H9 (cell line): ENCODE results near the gene GFOD2. TPM values are rescaled to one million over a fixed set of nuclear protein-coding genes. Genes with fewer than 3 reads are reported as not detected.

Source experiments
- DNase-seq: peaks from one replicate; pipeline ENCODE4 v3.0.0-alpha.2; 2017
- H2AFZ ChIP-seq: one replicate; pipeline ENCODE4 v1.6.1; 2013; ENCODE audit warnings: mild to moderate bottlenecking, low read length, control low read depth, moderate library complexity
- H2AK5ac ChIP-seq: 2 replicates; pipeline ENCODE4 v1.6.1; 2013; ENCODE audit warnings: low read length, control low read depth, mixed read lengths; ENCODE audit not compliant: insufficient read length
- H2BK120ac ChIP-seq: one replicate; pipeline ENCODE4 v1.6.1; 2013; ENCODE audit warnings: low read depth, mild to moderate bottlenecking, low read length, control low read depth, inconsistent platforms; ENCODE audit not compliant: poor library complexity, severe bottlenecking
- H2BK12ac ChIP-seq: 2 replicates; pipeline ENCODE4 v1.6.1; 2013; ENCODE audit warnings: low read length, control low read depth, mixed read lengths, low read depth; ENCODE audit not compliant: insufficient read length
- H2BK15ac ChIP-seq: 2 replicates; pipeline ENCODE4 v1.6.1; 2013; ENCODE audit warnings: low read depth, low read length, control low read depth
- H2BK20ac ChIP-seq: one replicate; pipeline ENCODE4 v1.6.1; 2013; ENCODE audit warnings: low read depth, mild to moderate bottlenecking, low read length, control low read depth, inconsistent platforms; ENCODE audit not compliant: poor library complexity, severe bottlenecking
- H2BK5ac ChIP-seq: 2 replicates; pipeline ENCODE4 v1.6.1; 2013; ENCODE audit warnings: low read length, control low read depth, mixed read lengths; ENCODE audit not compliant: insufficient read length
- H3K14ac ChIP-seq: 2 replicates; pipeline ENCODE4 v1.6.1; 2013; ENCODE audit warnings: low read length, control low read depth; ENCODE audit not compliant: insufficient read depth
- H3K18ac ChIP-seq: 2 replicates; pipeline ENCODE4 v1.6.1; 2013; ENCODE audit warnings: low read depth, mild to moderate bottlenecking, mixed read lengths, low read length, control low read depth; ENCODE audit not compliant: insufficient read length
- H3K23ac ChIP-seq: 2 replicates; pipeline ENCODE4 v1.6.1; 2013; ENCODE audit warnings: low read length, control low read depth, mixed read lengths, low read depth; ENCODE audit not compliant: insufficient read length
- H3K23me2 ChIP-seq: 2 replicates; pipeline ENCODE4 v1.6.1; 2013; ENCODE audit warnings: low read depth, mild to moderate bottlenecking, mixed read lengths, low read length, control low read depth; ENCODE audit not compliant: insufficient read length, poor library complexity, severe bottlenecking
- H3K27ac ChIP-seq: 2 replicates; pipeline ENCODE4 v1.5.1; 2013; ENCODE audit warnings: low read length, control low read depth, mixed read lengths, low read depth; ENCODE audit not compliant: insufficient read length
- H3K27me3 ChIP-seq: 2 replicates; pipeline ENCODE4 v1.6.1; 2013; ENCODE audit warnings: low read length, control low read depth, inconsistent platforms; ENCODE audit not compliant: insufficient read depth
- H3K4ac ChIP-seq: 2 replicates; pipeline ENCODE4 v1.6.1; 2013; ENCODE audit warnings: low read depth, mild to moderate bottlenecking, control low read depth, inconsistent platforms, low read length, moderate library complexity
- H3K4me1 ChIP-seq: 2 replicates; pipeline ENCODE4 v1.6.1; 2013; ENCODE audit warnings: low read length, control low read depth, inconsistent platforms; ENCODE audit not compliant: insufficient read depth
- H3K4me2 ChIP-seq: 2 replicates; pipeline ENCODE4 v1.6.1; 2013; ENCODE audit warnings: low read length, control low read depth, mixed read lengths; ENCODE audit not compliant: insufficient read length, insufficient read depth
- H3K56ac ChIP-seq: 2 replicates; pipeline ENCODE4 v1.6.1; 2013; ENCODE audit warnings: low read depth, mild to moderate bottlenecking, mixed read lengths, low read length, control low read depth; ENCODE audit not compliant: insufficient read length
- H3K79me1 ChIP-seq: 2 replicates; pipeline ENCODE4 v1.6.1; 2013; ENCODE audit warnings: low read depth, mild to moderate bottlenecking, moderate library complexity, low read length, control low read depth, inconsistent platforms; ENCODE audit not compliant: insufficient read depth, poor library complexity, severe bottlenecking
- H3K79me2 ChIP-seq: 2 replicates; pipeline ENCODE4 v1.6.1; 2013; ENCODE audit warnings: low read length, control low read depth, inconsistent platforms; ENCODE audit not compliant: insufficient read depth
- H3K9ac ChIP-seq: 2 replicates; pipeline ENCODE4 v1.6.1; 2013; ENCODE audit warnings: low read length, control low read depth, mixed read lengths; ENCODE audit not compliant: insufficient read length; ENCODE audit errors: extremely low read depth
- H3K9me3 ChIP-seq: one replicate; pipeline ENCODE4 v1.6.1; 2013; ENCODE audit warnings: low read depth, low read length, inconsistent platforms; ENCODE audit not compliant: control insufficient read depth
- H3T11ph ChIP-seq: one replicate; pipeline ENCODE4 v1.6.1; 2013; ENCODE audit warnings: mild to moderate bottlenecking, low read length, control low read depth, inconsistent platforms
- H4K20me1 ChIP-seq: one replicate; pipeline ENCODE4 v1.6.1; 2013; ENCODE audit not compliant: control insufficient read depth, insufficient read length, insufficient read depth
- H4K5ac ChIP-seq: 2 replicates; pipeline ENCODE4 v1.6.1; 2013; ENCODE audit warnings: low read depth, mild to moderate bottlenecking, mixed read lengths, low read length, control low read depth; ENCODE audit not compliant: insufficient read length
- H4K8ac ChIP-seq: replicated peaks from 2 replicates; pipeline ENCODE4 v1.6.1; 2013; ENCODE audit warnings: low read length, control low read depth, mixed read lengths, low read depth; ENCODE audit not compliant: insufficient read length
- H4K91ac ChIP-seq: 2 replicates; pipeline ENCODE4 v1.6.1; 2013; ENCODE audit warnings: low read depth, mild to moderate bottlenecking, moderate library complexity, mixed read lengths, low read length, control low read depth; ENCODE audit not compliant: insufficient read length
- H3K27ac Mint-ChIP-seq, 3 experiments: 2 replicates in 2 of 3; 3 replicates in 1 of 3; pipeline ENCODE4 v1.8.0; 2020 to 2021; ENCODE audit warnings: mixed read lengths in 3 of 3, mild to moderate bottlenecking in 1 of 3, moderate library complexity in 1 of 3
- H3K27me3 Mint-ChIP-seq: 2 replicates; pipeline ENCODE4 v1.8.0; 2021; ENCODE audit warnings: low read depth, mild to moderate bottlenecking, moderate library complexity, mixed read lengths
- H3K36me3 Mint-ChIP-seq, 3 experiments: 2 replicates in 2 of 3; 3 replicates in 1 of 3; pipeline ENCODE4 v1.8.0; 2020 to 2021; ENCODE audit warnings: low read depth in 3 of 3, mixed read lengths in 3 of 3; ENCODE audit not compliant: insufficient read depth in 1 of 3
- H3K4me1 Mint-ChIP-seq, 2 experiments: 2 replicates each; pipeline ENCODE4 v1.8.0; 2020; ENCODE audit warnings: mixed read lengths in 2 of 2
- H3K4me3 Mint-ChIP-seq, 2 experiments: 2 replicates in 1 of 2; 3 replicates in 1 of 2; pipeline ENCODE4 v1.8.0; 2020 to 2021; ENCODE audit warnings: mild to moderate bottlenecking in 2 of 2, mixed read lengths in 2 of 2, moderate library complexity in 1 of 2
- H3K9me3 Mint-ChIP-seq, 2 experiments: 2 replicates in 1 of 2; 3 replicates in 1 of 2; pipeline ENCODE4 v1.8.0; 2020; ENCODE audit warnings: mild to moderate bottlenecking in 2 of 2, mixed read lengths in 2 of 2, moderate library complexity in 1 of 2
- WGBS: extraction: QIAGEN DNeasy Blood & Tissue Kit; methylation state at CpG from one replicate; pipeline ENCODE4 v1.1.7; 2013; ENCODE audit warnings: missing lambda C conversion rate, low lambda C conversion rate, mixed read lengths; ENCODE audit not compliant: insufficient read length; ENCODE audit errors: extremely low coverage; 5-methylcytosine and 5-hydroxymethylcytosine counted together
- total RNA-seq: library from RNA; stranded (reverse); gene quantifications from 2 replicates; pipeline ENCODE4 v1.2.1, GENCODE V29; 2021
- TF ChIP-seq, protein P1 (sequence below): fragments of 200-600 bp; sonication (generic); conservative IDR thresholded peaks from 3 replicates; pipeline ENCODE4 v1.8.0; 2021; ENCODE audit warnings: antibody characterized with exemption, mild to moderate bottlenecking

Gene GFOD2
- total RNA-seq, 1 experiment from 2014 or later = 21.8 TPM

- H3K27ac Mint-ChIP-seq = peak overlapping the region in 2 of 3 experiments; percentile 95 to 97; a peak in 4 of 7 replicates
- Histone ChIP-seq H2BK15ac (no peak overlapping the region), H3K79me1 (no peaks in the 10 kb centered on the region), H3K27me3 (no peaks in the 10 kb centered on the region), H4K8ac (no peak overlapping the region), H3K23ac (no peak overlapping the region), H3K14ac (peak overlapping the region; percentile 58), H2BK12ac (no peak overlapping the region), H3K56ac (no peak overlapping the region), H3K9me3 (no peaks in the 10 kb centered on the region), H4K5ac (peak overlapping the region; percentile 92), H3K27ac (no peak overlapping the region), H3K9ac (peak overlapping the region; percentile 93), H2BK120ac (no peak overlapping the region), H2AFZ (no peak overlapping the region), H3K18ac (peak overlapping the region; percentile 62), H3K4ac (no peak overlapping the region), H2BK5ac (no peak overlapping the region), H4K91ac (no peak overlapping the region), H3T11ph (no peak overlapping the region), H3K4me1 (peaks cover 2% of the 10 kb centered on the region; the same call in 1 of the 2 replicates), H2AK5ac (no peak overlapping the region), H3K79me2 (peaks cover 11% of the 10 kb centered on the region; the same call in 1 of the 2 replicates), H3K23me2 (peaks cover 14% of the 10 kb centered on the region), H2BK20ac (no peak overlapping the region), H4K20me1 (no peaks in the 10 kb centered on the region), H3K4me2 (peak overlapping the region; percentile 99)
- WGBS = no CpG with 5 or more reads among the region's 14 CpGs
- peaks cover 20 to 22% of the 10 kb centered on the region in 2 experiments for H3K4me1 Mint-ChIP-seq
- H3K9me3 Mint-ChIP-seq = no peaks in the 10 kb centered on the region
- H3K4me3 Mint-ChIP-seq = peak overlapping the region; percentile 95 to 99
- TF ChIP-seq, protein P1, sequence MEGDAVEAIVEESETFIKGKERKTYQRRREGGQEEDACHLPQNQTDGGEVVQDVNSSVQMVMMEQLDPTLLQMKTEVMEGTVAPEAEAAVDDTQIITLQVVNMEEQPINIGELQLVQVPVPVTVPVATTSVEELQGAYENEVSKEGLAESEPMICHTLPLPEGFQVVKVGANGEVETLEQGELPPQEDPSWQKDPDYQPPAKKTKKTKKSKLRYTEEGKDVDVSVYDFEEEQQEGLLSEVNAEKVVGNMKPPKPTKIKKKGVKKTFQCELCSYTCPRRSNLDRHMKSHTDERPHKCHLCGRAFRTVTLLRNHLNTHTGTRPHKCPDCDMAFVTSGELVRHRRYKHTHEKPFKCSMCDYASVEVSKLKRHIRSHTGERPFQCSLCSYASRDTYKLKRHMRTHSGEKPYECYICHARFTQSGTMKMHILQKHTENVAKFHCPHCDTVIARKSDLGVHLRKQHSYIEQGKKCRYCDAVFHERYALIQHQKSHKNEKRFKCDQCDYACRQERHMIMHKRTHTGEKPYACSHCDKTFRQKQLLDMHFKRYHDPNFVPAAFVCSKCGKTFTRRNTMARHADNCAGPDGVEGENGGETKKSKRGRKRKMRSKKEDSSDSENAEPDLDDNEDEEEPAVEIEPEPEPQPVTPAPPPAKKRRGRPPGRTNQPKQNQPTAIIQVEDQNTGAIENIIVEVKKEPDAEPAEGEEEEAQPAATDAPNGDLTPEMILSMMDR = no peak
- peaks cover 3% of the 10 kb centered on the region for H3K27me3 Mint-ChIP-seq
- no peak for DNase-seq
- H3K36me3 Mint-ChIP-seq = peaks cover 0 to 9% (median 1%) of the 10 kb centered on the region in 3 experiments; a peak in 1 of 7 replicates
Observed at GRCh38 chr16:67718668-67719047, 458 bp downstream of the GFOD2 start.
